H1 (cell line): ENCODE measurements around the gene ATF7IP2. TPM values are rescaled to one million over a fixed set of nuclear protein-coding genes. Genes with fewer than 3 reads are reported as not detected.

Experiments used
- CTCF ChIA-PET: fragments of 300-600 bp; sonication (Branson Sonifier 250); formaldehyde crosslinking; loops from one replicate; lab custom pipeline; 2021; ENCODE audit not compliant: partially characterized antibody; lab: Charles Lee
- POLR2A ChIA-PET: fragments of 300-600 bp; sonication (Branson Sonifier 250); formaldehyde crosslinking; loops from one replicate; lab custom pipeline; 2021; ENCODE audit warnings: inconsistent platforms; ENCODE audit not compliant: partially characterized antibody; lab: Charles Lee
- DNase-seq, 2 experiments: peaks; one replicate each; pipeline versions ENCODE4 v3.0.0 to v3.0.0-alpha.2; 2010 to 2022; ENCODE audit warnings: low spot score in 2 of 2, low read depth in 1 of 2, mixed read lengths in 1 of 2
- FAIRE-seq: peaks from 2 replicates; lab custom pipeline; 2011; peaks lifted over from hg19 to GRCh38; lab: Jason Lieb, UNC
- H2AFZ ChIP-seq: 2 replicates; pipeline ENCODE4 v1.8.1; 2012; ENCODE audit warnings: low read length, inconsistent platforms
- H2AK5ac ChIP-seq: 2 replicates; pipeline ENCODE4 v1.6.1; 2013; ENCODE audit warnings: low read depth, low read length
- H2BK120ac ChIP-seq: replicated peaks from 2 replicates; pipeline ENCODE3; 2013; ENCODE audit warnings: low read depth, low read length, inconsistent platforms
- H2BK12ac ChIP-seq: 2 replicates; pipeline ENCODE4 v1.6.1; 2013; ENCODE audit warnings: low read depth, low read length
- H2BK15ac ChIP-seq: 2 replicates; pipeline ENCODE4 v1.6.1; 2013; ENCODE audit warnings: low read length
- H2BK20ac ChIP-seq: 2 replicates; pipeline ENCODE4 v1.6.1; 2013; ENCODE audit warnings: low read length
- H2BK5ac ChIP-seq: 2 replicates; pipeline ENCODE4 v1.6.1; 2013; ENCODE audit warnings: low read depth, low read length
- H3K14ac ChIP-seq: 2 replicates; pipeline ENCODE4 v1.6.1; 2013; ENCODE audit warnings: inconsistent platforms; ENCODE audit not compliant: insufficient read length
- H3K18ac ChIP-seq: 2 replicates; pipeline ENCODE4 v1.6.1; 2013; ENCODE audit warnings: low read length; ENCODE audit errors: extremely low read depth
- H3K23ac ChIP-seq: 2 replicates; pipeline ENCODE4 v1.6.1; 2013; ENCODE audit warnings: inconsistent platforms; ENCODE audit not compliant: insufficient read length
- H3K23me2 ChIP-seq: 2 replicates; pipeline ENCODE4 v1.6.1; 2013; ENCODE audit warnings: low read depth, low read length
- H3K27ac ChIP-seq: 2 replicates; pipeline ENCODE4 v1.6.1; 2011; ENCODE audit warnings: low read depth, low read length, inconsistent platforms
- H3K27me3 ChIP-seq, 4 experiments: replicated peaks in 1 of 4; 1 replicate in 1 of 4; 2 replicates in 3 of 4; pipeline versions ENCODE4 v1.6.1 to v1.8.1; 2011 to 2013; ENCODE audit warnings: low read length in 3 of 4, mild to moderate bottlenecking in 3 of 4, inconsistent platforms in 2 of 4, mixed read lengths in 2 of 4, moderate library complexity in 1 of 4; ENCODE audit not compliant: control insufficient read depth in 3 of 4, insufficient read depth in 3 of 4; ENCODE audit errors: extremely low read depth in 1 of 4
- H3K36me3 ChIP-seq, 4 experiments: 2 replicates each; pipeline versions ENCODE4 v1.6.1 to v1.8.1; 2011 to 2013; ENCODE audit warnings: mild to moderate bottlenecking in 4 of 4, low read length in 3 of 4, moderate library complexity in 2 of 4, control low read depth in 1 of 4, inconsistent platforms in 1 of 4; ENCODE audit not compliant: insufficient read depth in 4 of 4, control insufficient read depth in 2 of 4
- H3K4ac ChIP-seq: replicated peaks from 2 replicates; pipeline ENCODE3; 2013; ENCODE audit warnings: low read length, low read depth, mixed read lengths, inconsistent platforms; ENCODE audit not compliant: insufficient read length
- H3K4me1 ChIP-seq, 4 experiments: replicated peaks in 1 of 4; 1 replicate in 1 of 4; 2 replicates in 3 of 4; pipeline versions ENCODE4 v1.6.1 to v1.8.1; 2011 to 2013; ENCODE audit warnings: low read length in 3 of 4, inconsistent platforms in 2 of 4, mixed read lengths in 1 of 4; ENCODE audit not compliant: insufficient read depth in 4 of 4, control insufficient read depth in 3 of 4
- H3K4me2 ChIP-seq, 2 experiments: 2 replicates each; pipeline versions ENCODE4 v1.6.1 to v1.8.1; 2011 to 2013; ENCODE audit warnings: low read depth in 2 of 2, low read length in 2 of 2, control low read depth in 1 of 2, inconsistent platforms in 1 of 2, mild to moderate bottlenecking in 1 of 2; ENCODE audit not compliant: insufficient read depth in 1 of 2
- H3K4me3 ChIP-seq, 4 experiments: fragments of 200-600, 300-600 bp in 1 of 4; sonication (generic), shearing (Covaris generic), sonication (Bioruptor Twin) in 1 of 4; 2 replicates each; pipeline versions ENCODE4 v1.5.1 to v1.8.1; 2011 to 2016; ENCODE audit warnings: low read length in 4 of 4, low read depth in 3 of 4, control low read depth in 2 of 4, inconsistent platforms in 2 of 4, mild to moderate bottlenecking in 2 of 4, mixed read lengths in 1 of 4, moderate library complexity in 1 of 4; ENCODE audit not compliant: insufficient read depth in 2 of 4; ENCODE audit errors: extremely low read depth in 1 of 4
- H3K56ac ChIP-seq: replicated peaks from 2 replicates; pipeline ENCODE3; 2013; ENCODE audit warnings: low read depth, mild to moderate bottlenecking, mixed read lengths, low read length, inconsistent platforms; ENCODE audit not compliant: insufficient read length
- H3K79me1 ChIP-seq: 2 replicates; pipeline ENCODE4 v1.6.1; 2013; ENCODE audit warnings: low read depth, low read length, control low read depth
- H3K79me2 ChIP-seq, 2 experiments: 2 replicates each; pipeline versions ENCODE4 v1.6.1 to v1.8.1; 2012 to 2013; ENCODE audit warnings: low read length in 2 of 2, mild to moderate bottlenecking in 2 of 2, inconsistent platforms in 1 of 2; ENCODE audit not compliant: insufficient read depth in 2 of 2, control insufficient read depth in 1 of 2
- H3K9ac ChIP-seq, 4 experiments: replicated peaks in 1 of 4; 1 replicate in 1 of 4; 2 replicates in 3 of 4; pipeline versions ENCODE4 v1.6.1 to v1.8.1; 2011 to 2013; ENCODE audit warnings: low read depth in 3 of 4, low read length in 3 of 4, control low read depth in 2 of 4, mild to moderate bottlenecking in 2 of 4, moderate library complexity in 2 of 4, inconsistent platforms in 1 of 4; ENCODE audit errors: extremely low read depth in 1 of 4
- H3K9me3 ChIP-seq, 2 experiments: 2 replicates each; pipeline versions ENCODE4 v1.6.1 to v1.8.1; 2012 to 2013; ENCODE audit warnings: mild to moderate bottlenecking in 2 of 2, moderate library complexity in 2 of 2, control low read depth in 1 of 2, inconsistent platforms in 1 of 2, low read depth in 1 of 2, low read length in 1 of 2, mixed read lengths in 1 of 2; ENCODE audit not compliant: insufficient read depth in 2 of 2
- H4K20me1 ChIP-seq, 2 experiments: replicated peaks in 1 of 2; 2 replicates each; pipeline versions ENCODE3 to v1.8.1; 2011 to 2013; ENCODE audit warnings: inconsistent platforms in 2 of 2, low read length in 2 of 2, mild to moderate bottlenecking in 1 of 2; ENCODE audit not compliant: insufficient read depth in 2 of 2, control insufficient read depth in 1 of 2
- H4K5ac ChIP-seq: 2 replicates; pipeline ENCODE4 v1.6.1; 2013; ENCODE audit warnings: low read length, low read depth, mixed read lengths, inconsistent platforms; ENCODE audit not compliant: insufficient read length
- H4K8ac ChIP-seq: 2 replicates; pipeline ENCODE4 v1.8.0; 2013; ENCODE audit warnings: mild to moderate bottlenecking, moderate library complexity, low read length, inconsistent platforms; ENCODE audit not compliant: insufficient read depth; ENCODE audit errors: extremely low read depth
- H4K91ac ChIP-seq: replicated peaks from 2 replicates; pipeline ENCODE3; 2013; ENCODE audit warnings: low read length, mixed read lengths, inconsistent platforms; ENCODE audit not compliant: insufficient read length
- GTF2F1 ChIP-seq: IDR thresholded peaks from 2 replicates; pipeline ENCODE4 v1.6.1; 2012; ENCODE audit warnings: low read depth, low read length, improper control_type of control experiment, borderline replicate concordance
- JUN ChIP-seq: IDR thresholded peaks from 2 replicates; pipeline ENCODE4 v1.6.1; 2011; ENCODE audit warnings: low read depth, mild to moderate bottlenecking, improper control_type of control experiment, low read length
- JUND ChIP-seq: IDR thresholded peaks from 2 replicates; pipeline ENCODE4 v1.6.1; 2011; ENCODE audit warnings: mild to moderate bottlenecking, improper control_type of control experiment, low read length
- SAP30 ChIP-seq: fragments of 300-600 bp; sonication (generic); IDR thresholded peaks from 2 replicates; pipeline ENCODE4 v1.7.1; 2012; ENCODE audit warnings: low read length, moderate library complexity, mild to moderate bottlenecking, inconsistent platforms; ENCODE audit not compliant: insufficient read depth, insufficient replicate concordance
- SP4 ChIP-seq: IDR thresholded peaks from 2 replicates; pipeline ENCODE4 v1.6.1; 2012; ENCODE audit warnings: low read length, inconsistent platforms
- TAF1 ChIP-seq: IDR thresholded peaks from 2 replicates; pipeline ENCODE4 v1.6.1; 2011; ENCODE audit warnings: mild to moderate bottlenecking, low read depth, low read length
- USF2 ChIP-seq: IDR thresholded peaks from 2 replicates; pipeline ENCODE4 v1.6.1; 2011; ENCODE audit warnings: low read length, improper control_type of control experiment
- WGBS, 2 experiments: shearing (Covaris generic) in 1 of 2; methylation state at CpG; one replicate each; pipeline versions ENCODE4 v1.1.6 to v1.1.7; 2013 to 2015; ENCODE audit warnings: low lambda C conversion rate in 2 of 2, mixed read lengths in 2 of 2, inconsistent platforms in 1 of 2, low coverage in 1 of 2, missing lambda C conversion rate in 1 of 2; ENCODE audit not compliant: insufficient replicate concordance in 2 of 2, insufficient coverage in 1 of 2, insufficient read length in 1 of 2; ENCODE audit errors: extremely low coverage in 1 of 2, missing lambda C conversion rate in 1 of 2; 5-methylcytosine and 5-hydroxymethylcytosine counted together
- polyA plus RNA-seq, 7 experiments: library from polyadenylated mRNA; depleted of rRNA in 3 of 7; stranded (reverse) in 5 of 7; unstranded in 2 of 7; fragments of >200 nt in 5 of 7; fragments of 200-250 nt in 2 of 7; gene quantifications; 1 replicate in 5 of 7; 2 replicates in 1 of 7; 4 replicates in 1 of 7; pipeline versions ENCODE4 v1.2.1 to v1.2.3, GENCODE V29; 2011 to 2013; ENCODE audit warnings: missing spikeins in 2 of 7, mixed read lengths in 2 of 7
- total RNA-seq: library from RNA; stranded (reverse); fragmentation: NEBNext Ultra II Directional; extraction: Animal tissue kit (Norgen Biotek cat#: 25700); gene quantifications from 2 replicates; pipeline ENCODE4 v1.2.1, GENCODE V29; 2021
- TF ChIP-seq, protein P1 (sequence below): IDR thresholded peaks from 2 replicates; pipeline ENCODE4 v1.6.1; 2011; ENCODE audit warnings: low read depth, mild to moderate bottlenecking, low read length; ENCODE audit not compliant: insufficient read depth

The ATF7IP2 gene
- total and polyA plus RNA-seq, 2 of the 8 experiments (the other 6 are each of a cell fraction or from before 2014, with no cell fraction given) = 28.7 to 32.8 TPM

- Histone ChIP-seq H3K23me2 (no peaks in the 10 kb centered on the region), H3K79me1 (no peaks in the 10 kb centered on the region), H2BK12ac (no peak overlapping the region), H3K79me2 (no peaks in the 10 kb centered on the region), H3K27ac (no peak overlapping the region), H4K20me1 (no peaks in the 10 kb centered on the region), H3K4me1 (no peaks in the 10 kb centered on the region), H3K27me3 (no peaks in the 10 kb centered on the region), H3K23ac (no peak overlapping the region), H4K5ac (no peak overlapping the region), H4K91ac (no peak overlapping the region), H3K9ac (no peak overlapping the region), H2AK5ac (no peak overlapping the region), H3K56ac (no peak overlapping the region), H4K8ac (no peak overlapping the region), H2BK15ac (no peak overlapping the region), H2BK5ac (no peak overlapping the region), H2BK120ac (no peak overlapping the region), H2AFZ (no peak overlapping the region), H3K9me3 (no peaks in the 10 kb centered on the region), H3K18ac (no peak overlapping the region), H3K4ac (no peak overlapping the region), H3K36me3 (no peaks in the 10 kb centered on the region), H3K14ac (no peak overlapping the region), H3K4me2 (no peak overlapping the region), H2BK20ac (no peak overlapping the region), H3K4me3 (no peak overlapping the region)
- ChIA-PET POLR2A (no interaction called here), CTCF (no interaction called here)
- DNase-seq (no peak), FAIRE-seq (no peak)
- TF ChIP-seq SAP30 = no peak
- TF ChIP-seq JUN = no peak
- TF ChIP-seq GTF2F1 = no peak
- no peak for TF ChIP-seq USF2
- TF ChIP-seq, protein P1, sequence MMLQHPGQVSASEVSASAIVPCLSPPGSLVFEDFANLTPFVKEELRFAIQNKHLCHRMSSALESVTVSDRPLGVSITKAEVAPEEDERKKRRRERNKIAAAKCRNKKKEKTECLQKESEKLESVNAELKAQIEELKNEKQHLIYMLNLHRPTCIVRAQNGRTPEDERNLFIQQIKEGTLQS = no peak
- no peak for TF ChIP-seq SP4
- no peak for TF ChIP-seq TAF1
- TF ChIP-seq JUND = no peak
- 90% methylated on average over 11 of the region's 11 CpGs; no CpG with 5 or more reads in 1 of the 2 experiments for WGBS, 2 experiments
Observed at GRCh38 chr16:10356870-10357842, 28.7 kb upstream of the ATF7IP2 start.
